ENCODE measurements around the gene PPP1R16B.

PPP1R16B gene

DNA sequence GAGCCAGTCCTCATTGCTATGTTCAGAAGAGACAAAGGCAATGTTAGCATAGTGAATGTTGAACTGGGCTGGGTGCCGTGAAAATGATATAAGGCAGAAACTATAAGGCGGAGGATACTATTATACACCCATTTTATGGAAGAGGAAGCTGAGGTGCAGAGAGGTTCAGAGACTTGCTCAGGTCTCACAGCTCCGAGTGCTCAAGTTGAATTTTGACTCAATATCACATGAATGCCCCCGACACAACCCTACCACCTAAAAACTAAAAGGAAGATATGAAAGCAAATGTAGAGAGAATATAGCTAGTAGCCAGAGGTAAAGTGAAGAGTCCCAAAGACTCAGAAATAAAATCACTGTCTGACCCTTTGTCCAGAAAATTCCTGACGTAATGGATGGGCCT lies 56.7 kb downstream of the PPP1R16B start:
- no peak for DNase-seq (ENCODE audit: low read depth, low spot score)
- in situ Hi-C loops (cut with HindIII; ENCODE audit: low sequenced_read_pairs) = no loop called here
- TF ChIP-seq CTCF (IDR thresholded peaks at IDR 0.05; ENCODE audit: low read depth, low read length) = no peak
- H3K4me3 ChIP-seq (ENCODE audit: low read depth, low read length) = no peak overlapping the region

DNA sequence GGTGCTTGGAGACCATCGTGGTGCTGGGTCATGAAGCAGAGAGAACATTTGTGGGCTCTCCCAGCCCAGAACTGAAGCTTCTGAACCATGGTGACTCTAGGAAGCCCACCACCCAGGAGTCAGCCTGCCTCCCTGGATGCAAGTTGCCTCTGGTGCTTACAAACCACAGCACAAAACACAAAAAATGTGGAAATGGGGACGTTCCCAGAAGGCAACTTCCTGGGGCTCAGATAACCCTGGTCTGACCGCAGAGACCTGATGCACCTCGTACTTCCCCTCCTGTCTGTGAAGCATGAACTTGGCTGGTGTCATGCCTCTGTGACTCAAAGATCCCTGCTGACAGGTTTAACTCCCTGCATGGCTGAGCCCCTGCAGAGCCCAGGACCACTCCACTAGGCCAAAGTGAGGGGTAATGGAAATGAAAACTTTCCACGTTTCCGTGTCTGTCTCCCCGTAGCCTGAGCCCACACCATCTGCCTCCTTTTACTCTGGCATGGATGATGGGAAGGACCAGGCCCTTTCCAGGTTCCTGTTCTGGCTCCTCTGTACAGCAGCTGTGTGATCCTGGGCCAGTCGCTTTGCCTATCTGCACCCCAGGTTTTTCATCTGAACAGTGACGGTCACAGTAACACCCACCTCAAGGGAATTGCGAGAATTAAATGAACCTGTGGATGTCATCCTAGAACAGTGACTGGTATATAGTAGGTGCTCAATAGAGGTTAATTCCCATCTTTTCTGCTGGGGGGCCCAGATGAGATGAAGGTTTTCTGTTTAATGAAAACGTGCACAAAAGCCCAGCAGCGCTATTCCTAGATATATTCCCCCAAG lies 57.7 kb downstream of the PPP1R16B start:
- no peak for DNase-seq (ENCODE audit: low read depth, low spot score)
- no peak overlapping the region for H3K4me3 ChIP-seq (ENCODE audit: low read depth, low read length)
- TF ChIP-seq CTCF (IDR thresholded peaks at IDR 0.05; ENCODE audit: low read depth, low read length) = no peak
- in situ Hi-C loops (cut with HindIII; ENCODE audit: low sequenced_read_pairs) = no loop called here

GRCh38 chr20:38864662-38865061 lies 59.2 kb downstream of the PPP1R16B start:
- no peak for DNase-seq (ENCODE audit: low read depth, low spot score)
- TF ChIP-seq CTCF (IDR thresholded peaks at IDR 0.05; ENCODE audit: low read depth, low read length) = no peak
- in situ Hi-C loops (cut with HindIII; ENCODE audit: low sequenced_read_pairs) = no loop called here
- no peak overlapping the region for H3K4me3 ChIP-seq (ENCODE audit: low read depth, low read length)

GRCh38 chr20:38866265-38867061 lies 61.0 kb downstream of the PPP1R16B start:
- no peak for TF ChIP-seq CTCF (IDR thresholded peaks at IDR 0.05; ENCODE audit: low read depth, low read length)
- H3K4me3 ChIP-seq (ENCODE audit: low read depth, low read length) = no peak overlapping the region
- in situ Hi-C loops (cut with HindIII; ENCODE audit: low sequenced_read_pairs) = no loop called here
- DNase-seq (ENCODE audit: low read depth, low spot score) = no peak

DNA sequence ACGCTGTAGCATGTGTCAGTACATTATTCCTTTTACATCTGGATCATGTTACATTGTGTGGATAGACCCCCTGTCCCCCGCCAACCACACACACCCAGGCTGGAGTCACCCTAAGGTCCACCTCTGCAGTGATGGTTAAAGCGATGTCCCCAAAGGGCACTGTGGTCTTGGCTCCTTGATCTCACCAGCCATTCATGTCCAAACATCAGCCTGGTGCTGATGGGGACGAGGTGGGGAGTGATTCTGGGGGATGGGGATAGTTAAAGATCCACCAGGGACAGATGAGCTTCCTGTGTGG lies 61.5 kb downstream of the PPP1R16B start:
- no peak for TF ChIP-seq CTCF (IDR thresholded peaks at IDR 0.05; ENCODE audit: low read depth, low read length)
- in situ Hi-C loops (cut with HindIII; ENCODE audit: low sequenced_read_pairs) = no loop called here
- DNase-seq (ENCODE audit: low read depth, low spot score) = no peak
- no peak overlapping the region for H3K4me3 ChIP-seq (ENCODE audit: low read depth, low read length)

DNA sequence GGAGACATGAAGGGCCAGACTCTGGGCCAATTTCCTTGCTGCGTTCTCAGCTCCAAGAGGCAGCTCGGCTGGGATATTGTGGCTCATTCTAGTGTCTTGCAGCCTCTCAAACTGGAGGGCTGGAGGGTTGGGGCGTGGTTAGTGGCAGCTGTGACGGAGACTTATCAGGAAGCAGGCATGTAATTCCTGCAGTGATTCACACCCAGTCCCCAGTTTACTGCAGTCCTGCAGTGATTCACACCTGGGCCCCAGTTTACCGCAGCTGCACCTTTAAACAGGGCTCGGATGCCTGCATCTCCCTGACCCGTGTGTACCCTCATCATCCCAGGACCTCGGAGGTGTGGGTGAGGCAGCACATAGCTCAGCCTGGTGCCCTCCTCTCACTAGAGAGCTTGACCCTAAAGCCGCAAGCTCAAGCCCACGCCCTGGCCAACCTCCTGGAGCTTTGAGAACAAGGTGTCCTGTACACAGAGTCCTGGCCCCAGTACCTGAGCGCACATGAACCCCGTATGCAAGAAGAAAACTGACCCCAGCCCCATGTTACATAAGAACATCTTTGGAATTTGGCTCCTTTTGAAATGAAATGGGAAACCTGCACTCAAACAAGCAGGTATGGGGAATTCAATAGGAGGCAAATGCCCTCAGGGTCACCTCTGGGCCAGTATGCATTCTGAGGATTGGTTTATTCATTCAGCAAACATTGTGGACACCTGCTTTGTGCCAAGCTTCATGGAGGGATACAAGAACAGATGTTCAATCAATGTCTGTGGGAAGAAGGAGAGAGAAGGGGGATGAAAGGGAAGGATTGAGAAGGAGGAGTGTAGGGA lies 65.4 kb downstream of the PPP1R16B start:
- no peak for DNase-seq (ENCODE audit: low read depth, low spot score)
- in situ Hi-C loops (cut with HindIII; ENCODE audit: low sequenced_read_pairs) = no loop called here
- H3K4me3 ChIP-seq (ENCODE audit: low read depth, low read length) = no peak overlapping the region
- no peak for TF ChIP-seq CTCF (IDR thresholded peaks at IDR 0.05; ENCODE audit: low read depth, low read length)
